ENCODE results near the gene P3H3.
"Not testable (repeated sequence)": the region's sequence is repeated elsewhere in the genome, so short reads cannot be mapped to it uniquely, and the experiment has no call there.

The P3H3 gene

DNA sequence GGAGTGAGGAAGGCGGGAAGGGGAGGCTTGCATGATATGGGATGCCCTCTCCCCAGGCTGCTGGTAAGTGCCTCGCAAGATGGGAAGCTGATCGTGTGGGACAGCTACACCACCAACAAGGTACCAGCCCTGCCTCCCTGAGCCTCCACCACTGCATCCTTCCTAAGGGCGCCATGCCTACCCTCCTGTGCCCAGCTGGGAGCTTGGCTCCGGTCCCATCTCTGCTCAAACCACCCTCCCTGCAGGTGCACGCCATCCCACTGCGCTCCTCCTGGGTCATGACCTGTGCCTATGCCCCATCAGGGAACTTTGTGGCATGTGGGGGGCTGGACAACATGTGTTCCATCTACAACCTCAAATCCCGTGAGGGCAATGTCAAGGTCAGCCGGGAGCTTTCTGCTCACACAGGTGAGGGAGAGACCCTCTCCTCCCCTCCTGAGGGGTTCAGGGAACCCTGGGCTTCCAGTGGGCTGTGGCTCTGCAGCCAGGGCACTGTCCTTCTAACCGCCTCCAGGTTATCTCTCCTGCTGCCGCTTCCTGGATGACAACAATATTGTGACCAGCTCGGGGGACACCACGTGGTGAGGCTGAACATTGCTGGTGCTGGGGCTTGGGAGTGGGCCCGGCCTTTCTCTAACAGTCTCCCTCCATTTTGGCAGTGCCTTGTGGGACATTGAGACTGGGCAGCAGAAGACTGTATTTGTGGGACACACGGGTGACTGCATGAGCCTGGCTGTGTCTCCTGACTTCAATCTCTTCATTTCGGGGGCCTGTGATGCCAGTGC, 15.1 kb downstream of the P3H3 start:
- DNase-seq (ENCODE audit: low read depth in 1 of 2, low spot score in 1 of 2), result no peak

DNA sequence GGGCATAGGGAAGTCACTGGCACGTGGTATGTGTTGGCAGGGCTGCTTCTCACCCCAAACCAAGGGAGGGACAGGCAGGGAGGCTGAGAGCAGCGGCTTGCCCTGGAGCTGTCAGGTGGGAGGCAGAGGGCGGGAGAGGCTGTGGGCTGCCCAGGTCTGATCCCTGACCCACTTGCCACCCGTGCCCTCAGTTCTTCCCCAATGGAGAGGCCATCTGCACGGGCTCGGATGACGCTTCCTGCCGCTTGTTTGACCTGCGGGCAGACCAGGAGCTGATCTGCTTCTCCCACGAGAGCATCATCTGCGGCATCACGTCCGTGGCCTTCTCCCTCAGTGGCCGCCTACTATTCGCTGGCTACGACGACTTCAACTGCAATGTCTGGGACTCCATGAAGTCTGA, 17.2 kb downstream of the P3H3 start:
- no peak for DNase-seq (ENCODE audit: low read depth in 1 of 2, low spot score in 1 of 2)

DNA sequence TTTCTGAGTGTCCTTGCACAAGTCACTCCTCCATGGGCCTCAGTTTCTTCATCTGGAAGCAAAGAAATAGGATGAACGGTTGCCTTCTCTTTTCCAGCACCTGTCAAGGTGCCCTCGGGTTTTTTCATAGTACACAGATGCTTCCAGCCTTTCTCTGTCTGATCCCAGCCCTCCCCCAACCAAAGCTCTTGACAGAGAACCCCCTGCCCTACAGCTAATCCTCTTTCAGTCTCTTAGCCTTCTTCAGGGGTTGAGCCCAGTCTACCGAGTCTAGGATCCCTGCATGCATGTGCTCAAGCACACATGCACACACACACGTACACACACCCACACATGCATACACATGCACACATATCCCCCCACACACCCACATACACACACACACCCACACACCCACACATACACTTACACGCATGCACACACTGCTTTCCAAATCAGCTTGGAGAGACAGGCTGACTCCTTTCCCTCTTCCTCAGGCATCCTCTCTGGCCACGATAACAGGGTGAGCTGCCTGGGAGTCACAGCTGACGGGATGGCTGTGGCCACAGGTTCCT, 18.2 kb downstream of the P3H3 start:
- DNase-seq (ENCODE audit: low read depth in 1 of 2, low spot score in 1 of 2), result no peak

DNA sequence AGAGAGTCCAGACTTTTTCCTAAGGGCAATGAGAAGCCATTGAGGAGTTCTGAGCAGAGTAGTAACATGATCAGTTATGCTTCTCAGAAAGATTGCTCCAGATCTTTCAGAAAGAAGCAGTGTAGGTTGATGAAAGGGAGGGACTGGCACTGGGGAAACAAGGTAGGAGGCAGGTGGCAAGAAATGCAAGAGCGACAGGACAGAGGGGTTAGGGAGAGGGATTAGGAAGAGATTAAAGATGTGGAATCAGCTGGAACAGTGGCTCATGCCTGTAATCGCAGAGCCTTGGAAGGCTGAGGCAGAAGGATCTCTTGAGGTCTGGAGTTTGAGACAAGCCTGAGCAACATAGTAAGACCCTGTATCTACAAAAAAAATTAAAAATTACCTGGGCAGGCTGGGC, 19.5 kb downstream of the P3H3 start:
- DNase-seq (ENCODE audit: low read depth in 1 of 2, low spot score in 1 of 2), result no peak

DNA sequence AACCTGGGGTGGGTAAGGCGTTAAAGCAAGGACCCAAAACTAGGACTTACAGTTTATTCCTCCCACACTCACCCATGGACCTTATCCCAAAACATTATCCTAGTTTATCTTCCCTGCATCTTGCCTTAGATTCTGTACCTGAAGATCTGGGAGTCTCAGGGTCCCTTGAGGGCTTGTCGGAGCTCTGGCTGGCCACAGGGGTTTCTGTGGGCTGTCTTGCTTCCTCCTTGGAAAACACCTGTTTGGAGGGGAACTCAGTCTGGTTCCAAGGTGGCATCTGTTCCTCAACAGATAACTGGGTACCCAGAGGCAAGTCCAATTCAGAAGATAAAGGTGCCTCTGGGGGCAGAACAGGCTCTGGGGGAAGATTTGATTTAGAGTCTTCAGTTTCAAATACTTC, 21.2 kb downstream of the P3H3 start:
- DNase-seq (ENCODE audit: low read depth in 1 of 2, low spot score in 1 of 2), result no peak

DNA sequence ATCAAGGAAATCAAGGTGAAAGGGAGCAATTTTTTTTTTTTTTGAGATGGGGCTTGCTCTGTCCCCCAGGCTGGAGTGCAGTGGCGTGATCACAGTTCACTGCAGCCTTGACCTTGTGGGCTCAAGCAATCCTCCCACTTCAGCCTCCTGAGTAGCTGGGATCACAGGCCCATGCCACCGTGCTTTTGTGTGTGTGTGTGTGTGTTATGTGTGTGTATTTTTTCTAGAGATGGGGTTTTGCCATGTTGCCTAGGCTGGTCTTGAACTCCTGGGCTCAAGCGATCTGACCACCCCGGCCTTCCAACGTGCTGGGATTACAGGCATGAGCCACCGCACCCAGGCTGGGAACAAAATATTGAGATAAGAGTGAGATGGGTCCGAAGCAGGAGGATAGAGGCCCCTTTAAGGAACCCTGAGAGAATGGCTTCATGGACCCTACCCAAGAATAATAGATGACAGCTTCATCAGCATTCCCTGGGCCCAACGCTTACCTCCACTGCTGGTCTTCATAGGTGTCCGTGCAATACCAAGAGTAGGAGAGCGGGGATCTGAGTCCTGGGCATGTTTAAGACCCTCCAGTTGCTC, 21.9 kb downstream of the P3H3 start:
- no peak for DNase-seq (ENCODE audit: low read depth in 1 of 2, low spot score in 1 of 2)

DNA sequence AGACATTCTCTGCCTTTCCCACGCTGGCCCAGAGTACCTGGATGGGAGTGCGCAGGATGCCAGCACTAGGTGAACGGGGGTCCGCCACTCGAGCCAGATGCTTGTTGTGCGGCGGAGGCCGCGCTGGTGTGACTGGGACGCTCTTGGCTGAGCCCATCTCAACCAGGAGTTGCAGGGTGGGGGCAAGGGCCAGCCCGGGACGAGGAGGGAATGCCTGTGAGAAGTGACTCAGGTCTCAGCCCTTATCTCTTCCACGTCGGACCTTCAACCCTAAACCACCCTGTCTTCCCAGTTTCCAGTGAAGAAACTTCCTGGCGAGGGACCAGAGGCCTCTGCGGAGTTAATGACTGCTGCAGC, 22.6 kb downstream of the P3H3 start:
- no peak for DNase-seq (ENCODE audit: low read depth in 1 of 2, low spot score in 1 of 2)

DNA sequence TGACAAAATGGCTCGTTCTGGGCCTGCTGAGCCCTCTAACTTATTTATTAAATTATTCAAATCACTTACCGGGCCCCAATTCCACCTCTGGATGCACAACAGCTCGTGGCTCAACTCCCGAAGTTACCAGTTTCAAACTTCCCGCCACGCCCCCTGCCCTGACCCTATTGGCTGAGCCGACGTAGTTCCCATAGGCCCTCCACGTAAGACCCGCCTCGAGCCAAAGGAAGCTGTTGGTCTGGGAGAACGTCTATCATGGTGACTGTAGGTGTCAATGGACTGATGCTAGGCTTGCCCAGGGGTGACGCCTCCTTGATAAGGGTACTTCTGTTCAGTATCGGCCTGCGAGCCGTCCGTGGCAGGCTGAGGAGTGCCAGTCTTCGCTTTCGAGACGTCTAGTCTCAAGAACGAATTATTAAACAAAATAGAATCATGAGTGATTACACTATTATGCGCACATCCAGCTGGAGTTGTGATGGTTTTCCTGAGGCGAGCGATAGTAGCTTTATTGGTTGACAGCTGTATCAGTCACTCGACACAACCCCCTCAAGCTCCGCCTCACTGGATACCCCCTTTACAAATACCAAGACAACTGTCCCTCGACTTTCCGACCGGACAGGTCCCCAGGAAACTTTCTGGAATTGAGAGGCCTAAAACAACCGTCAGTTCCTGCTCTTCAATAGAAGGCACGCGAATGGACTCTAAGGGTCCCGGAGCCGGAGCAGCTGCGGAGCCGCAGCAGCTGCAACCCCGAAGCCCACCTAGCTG, 23.1 kb downstream of the P3H3 start, which contains the start of gene CDCA3:
Gene CDCA3, minus strand, starts transcription at position 134 of the 768 bp plus-strand sequence. CDS start 334 bp downstream, outside the sequence.
- DNase-seq (ENCODE audit: low read depth in 1 of 2, low spot score in 1 of 2), result peak; percentile 76 to 90

DNA sequence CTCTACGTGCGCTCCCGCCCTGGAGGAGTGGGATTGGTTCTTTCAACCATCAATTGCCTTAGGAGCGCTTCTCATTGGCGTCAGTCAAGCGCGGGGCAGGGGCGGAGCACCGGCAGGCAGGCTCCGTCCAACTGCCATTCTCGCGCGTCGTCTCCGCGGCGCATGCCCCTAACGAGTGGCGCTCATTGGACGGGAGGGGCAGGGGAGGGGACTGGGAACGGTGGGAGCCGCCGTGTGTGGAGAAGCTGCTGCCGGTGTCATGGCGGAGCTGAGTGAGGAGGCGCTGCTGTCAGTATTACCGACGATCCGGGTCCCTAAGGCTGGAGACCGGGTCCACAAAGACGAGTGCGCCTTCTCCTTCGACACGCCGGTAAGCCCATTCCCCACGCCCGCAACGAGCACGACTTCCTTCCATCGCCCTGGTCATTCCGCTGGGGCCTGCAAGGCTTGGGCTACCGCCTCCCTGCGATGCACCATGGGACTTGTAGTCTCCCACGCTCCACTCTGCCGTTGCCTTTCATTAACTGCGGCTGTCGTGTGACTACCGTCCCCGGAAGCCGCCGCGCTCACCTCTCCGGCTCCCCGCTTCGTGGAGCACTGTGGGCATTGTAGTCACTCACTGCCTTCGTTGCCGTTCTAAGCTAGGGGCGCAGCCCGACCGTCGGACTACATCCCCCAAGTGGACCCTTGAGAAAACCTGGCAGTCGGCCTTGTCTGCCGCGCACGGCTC, 23.9 kb downstream of the P3H3 start, which contains the start of gene USP5:
Gene USP5, plus strand, starts transcription at position 230 of the 730 bp plus-strand sequence. Its CDS starts 30 bp downstream, at position 260.
- peak; percentile 86 to 98 for DNase-seq (ENCODE audit: low read depth in 1 of 2, low spot score in 1 of 2)

DNA sequence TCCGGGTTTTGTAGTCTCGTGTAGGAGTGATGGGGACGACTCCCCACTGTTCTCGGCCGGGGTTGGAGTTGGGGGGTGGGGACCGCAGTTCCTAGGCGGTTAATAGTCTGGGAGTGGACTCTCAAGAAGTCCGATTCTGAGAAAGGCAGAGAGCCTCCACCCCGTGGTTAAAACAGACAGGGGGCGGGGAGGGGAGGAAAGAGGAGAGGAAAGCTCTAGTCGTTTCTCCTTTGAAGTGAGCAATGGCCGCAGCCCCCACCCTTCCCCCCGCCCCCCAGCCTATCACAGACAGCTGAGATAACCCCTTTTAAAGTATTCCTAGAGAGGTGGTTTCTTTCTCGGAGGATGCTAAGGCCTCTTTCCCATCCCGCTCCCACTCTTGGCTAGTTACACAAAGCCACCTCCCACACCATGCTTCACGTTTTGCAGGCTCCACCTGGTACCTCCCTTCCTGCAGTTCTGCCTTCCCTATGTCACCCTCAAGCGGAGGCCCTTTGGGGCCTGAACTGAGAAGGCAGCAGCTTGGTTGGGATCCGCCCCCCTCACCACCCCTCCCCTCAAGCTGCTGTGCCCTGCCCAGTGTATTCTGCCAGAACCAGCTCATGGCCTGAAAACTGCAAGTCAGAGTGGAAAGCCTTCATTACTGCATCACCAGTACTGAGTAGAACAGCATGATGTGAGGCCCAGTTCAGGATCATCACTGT, 24.6 kb downstream of the P3H3 start:
- peak; percentile 54 to 72 for DNase-seq (ENCODE audit: low read depth in 1 of 2, low spot score in 1 of 2)

DNA sequence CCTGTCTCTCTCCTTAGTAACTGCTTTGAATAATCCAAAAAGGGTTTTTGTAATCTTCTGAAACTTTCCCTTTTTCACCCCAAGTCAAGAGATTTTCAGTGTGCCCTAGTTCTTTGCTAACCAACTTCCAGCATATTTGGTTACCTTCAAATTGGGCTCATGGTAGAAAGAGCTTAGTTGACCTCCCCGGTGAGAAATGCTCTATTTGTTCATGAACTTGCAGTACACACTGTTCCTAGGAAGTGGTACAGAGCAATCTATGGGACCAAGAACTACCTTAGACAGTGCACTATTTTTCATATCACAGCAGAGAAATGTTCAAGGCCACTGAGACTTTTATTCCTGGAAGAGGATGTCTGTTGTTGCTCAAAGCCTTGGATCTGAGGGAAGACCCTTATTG, 25.4 kb downstream of the P3H3 start:
- no peak for DNase-seq (ENCODE audit: low read depth in 1 of 2, low spot score in 1 of 2)

DNA sequence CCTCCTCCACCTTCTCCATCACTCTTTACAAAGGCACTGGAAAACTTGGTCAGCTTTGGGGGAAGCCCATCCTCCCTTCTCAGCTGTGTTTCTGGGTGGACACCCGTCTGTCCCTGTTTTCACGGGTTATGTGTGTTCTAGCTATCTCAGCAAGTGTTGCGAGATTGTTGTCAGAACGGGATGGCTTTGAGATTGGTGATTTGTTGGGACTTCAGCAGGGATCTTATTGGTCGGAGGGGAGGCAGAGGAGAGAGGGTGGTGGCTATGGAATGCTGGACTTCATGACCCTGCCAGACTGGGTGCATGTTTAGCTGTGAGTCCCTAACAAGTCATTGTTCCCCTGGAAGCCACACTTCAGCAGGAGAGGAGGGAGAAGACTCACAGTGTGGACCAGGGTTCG, 25.8 kb downstream of the P3H3 start:
- no peak for DNase-seq (ENCODE audit: low read depth in 1 of 2, low spot score in 1 of 2)

DNA sequence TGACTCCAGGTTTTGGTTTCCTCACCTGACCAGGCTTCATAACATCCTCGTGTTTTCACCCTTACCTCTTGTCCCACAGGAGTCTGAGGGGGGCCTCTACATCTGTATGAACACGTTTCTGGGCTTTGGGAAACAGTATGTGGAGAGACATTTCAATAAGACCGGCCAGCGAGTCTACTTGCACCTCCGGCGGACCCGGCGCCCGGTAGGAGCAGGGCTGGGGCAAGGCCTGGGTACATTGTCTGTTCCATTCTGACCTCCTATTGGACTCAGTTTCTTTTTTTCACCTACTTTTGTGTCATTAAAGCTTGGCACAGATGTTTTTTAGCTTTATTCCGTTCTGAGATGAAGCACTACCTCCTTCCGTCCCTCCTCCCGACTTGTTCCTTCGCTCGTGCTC, 27.1 kb downstream of the P3H3 start:
- no peak for DNase-seq (ENCODE audit: low read depth in 1 of 2, low spot score in 1 of 2)

DNA sequence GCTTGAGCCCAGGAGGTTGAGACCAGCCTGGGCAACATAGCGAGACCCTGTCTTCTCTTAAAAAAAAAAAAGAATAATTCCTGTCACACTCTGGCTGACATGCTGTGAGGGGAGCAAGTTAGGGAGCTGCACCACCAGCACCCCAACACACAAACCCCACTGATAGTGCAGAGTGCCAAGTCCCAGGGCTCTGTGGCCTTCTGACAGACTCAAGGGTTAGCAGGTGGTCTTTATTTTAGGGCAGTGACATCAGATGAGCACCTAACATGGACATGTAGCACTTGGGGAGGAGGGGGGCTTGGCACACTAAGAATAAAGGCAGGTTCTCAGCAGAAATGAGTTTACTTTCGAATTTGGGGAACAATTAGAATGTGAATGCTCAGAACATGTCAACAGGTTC, 30.6 kb downstream of the P3H3 start:
- DNase-seq (ENCODE audit: low read depth in 1 of 2, low spot score in 1 of 2), result no peak

DNA sequence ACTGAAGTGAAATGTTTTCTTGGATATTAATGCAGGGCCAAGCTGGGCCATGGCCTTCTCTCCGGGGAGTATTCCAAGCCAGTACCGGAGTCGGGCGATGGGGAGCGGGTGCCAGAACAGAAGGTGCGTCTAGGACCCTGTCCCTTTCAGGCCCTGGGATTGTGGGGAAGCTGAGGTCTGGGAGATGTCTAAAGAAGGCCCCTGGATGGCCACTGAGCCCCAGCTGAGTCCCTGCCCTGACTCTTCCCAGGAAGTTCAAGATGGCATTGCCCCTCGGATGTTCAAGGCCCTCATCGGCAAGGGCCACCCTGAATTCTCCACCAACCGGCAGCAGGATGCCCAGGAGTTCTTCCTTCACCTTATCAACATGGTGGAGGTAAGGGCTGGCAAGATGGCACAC, 31.9 kb downstream of the P3H3 start:
- DNase-seq (ENCODE audit: low read depth in 1 of 2, low spot score in 1 of 2), result no peak

DNA sequence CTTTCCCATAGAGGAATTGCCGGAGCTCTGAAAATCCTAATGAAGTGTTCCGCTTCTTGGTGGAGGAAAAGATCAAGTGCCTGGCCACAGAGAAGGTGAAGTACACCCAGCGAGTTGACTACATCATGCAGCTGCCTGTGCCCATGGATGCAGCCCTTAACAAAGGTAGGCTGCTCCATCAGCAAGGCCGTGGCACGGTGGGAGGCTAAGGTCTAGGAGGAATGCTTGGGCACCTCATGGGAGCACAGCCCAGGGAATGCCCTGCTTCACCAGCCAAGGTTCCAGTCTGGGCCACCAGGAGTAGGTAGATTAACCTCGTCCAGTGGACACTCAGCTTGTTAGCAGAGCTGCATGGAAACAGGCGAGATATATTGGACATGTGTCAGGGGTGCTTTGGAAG, 32.7 kb downstream of the P3H3 start:
- DNase-seq (ENCODE audit: low read depth in 1 of 2, low spot score in 1 of 2), result no peak

DNA sequence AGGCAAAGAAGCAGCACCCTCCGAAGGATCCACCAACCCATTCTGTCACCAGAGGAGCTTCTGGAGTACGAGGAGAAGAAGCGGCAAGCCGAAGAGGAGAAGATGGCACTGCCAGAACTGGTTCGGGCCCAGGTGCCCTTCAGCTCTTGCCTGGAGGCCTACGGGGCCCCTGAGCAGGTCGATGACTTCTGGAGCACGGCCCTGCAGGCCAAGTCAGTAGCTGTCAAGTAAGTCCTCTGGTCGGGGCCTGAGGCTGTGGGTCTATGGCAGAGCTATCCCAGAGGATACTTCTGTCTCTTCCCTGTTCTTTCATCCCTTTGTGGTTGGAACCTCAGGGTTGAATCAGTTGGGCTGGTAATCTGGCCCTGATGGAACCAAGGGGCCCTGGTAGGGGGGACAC, 33.2 kb downstream of the P3H3 start:
- DNase-seq (ENCODE audit: low read depth in 1 of 2, low spot score in 1 of 2), result no peak

DNA sequence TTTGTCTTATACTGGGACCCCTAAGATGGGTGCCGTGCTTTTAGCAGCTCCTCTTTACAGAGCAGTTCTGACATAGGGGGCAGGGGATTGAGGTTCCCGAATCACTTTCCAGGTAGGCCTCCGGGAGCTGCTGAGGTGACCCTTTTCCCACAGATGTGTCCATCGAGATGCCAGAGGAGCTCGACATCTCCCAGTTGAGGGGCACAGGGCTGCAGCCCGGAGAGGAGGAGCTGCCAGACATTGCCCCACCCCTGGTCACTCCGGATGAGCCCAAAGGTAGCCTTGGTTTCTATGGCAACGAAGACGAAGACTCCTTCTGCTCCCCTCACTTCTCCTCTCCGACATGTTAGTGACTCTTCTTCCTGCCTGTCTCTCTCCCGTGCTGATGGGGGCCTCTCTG, 34.8 kb downstream of the P3H3 start:
- DNase-seq (ENCODE audit: low read depth in 1 of 2, low spot score in 1 of 2), result no peak

DNA sequence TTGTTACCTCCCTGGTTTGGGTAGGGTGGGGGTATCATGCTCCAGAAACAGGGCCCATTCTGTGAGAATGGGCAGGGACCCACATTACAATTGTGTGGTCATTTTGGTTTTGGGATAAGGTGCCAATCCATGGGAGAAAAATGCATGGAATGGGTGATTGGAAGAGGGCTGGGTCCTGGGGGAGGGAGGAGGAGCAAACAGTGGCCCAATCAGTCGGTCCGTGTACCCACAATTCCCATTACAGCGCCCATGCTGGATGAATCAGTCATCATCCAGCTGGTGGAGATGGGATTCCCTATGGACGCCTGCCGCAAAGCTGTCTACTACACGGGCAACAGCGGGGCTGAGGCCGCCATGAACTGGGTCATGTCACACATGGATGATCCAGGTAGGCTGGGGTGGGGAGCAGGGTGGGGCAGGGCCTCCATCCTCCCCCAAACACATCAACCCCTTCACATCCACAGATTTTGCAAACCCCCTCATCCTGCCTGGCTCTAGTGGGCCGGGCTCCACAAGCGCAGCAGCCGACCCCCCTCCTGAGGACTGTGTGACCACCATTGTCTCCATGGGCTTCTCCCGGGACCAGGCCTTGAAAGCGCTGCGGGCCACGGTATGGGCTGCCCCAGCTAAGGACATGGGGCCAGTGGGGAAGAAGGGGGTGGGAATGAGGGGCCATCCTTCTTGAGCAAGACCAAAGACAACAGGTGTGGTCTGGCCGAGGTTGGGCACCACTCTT, 35.5 kb downstream of the P3H3 start:
- DNase-seq (ENCODE audit: low read depth in 1 of 2, low spot score in 1 of 2), result no peak

DNA sequence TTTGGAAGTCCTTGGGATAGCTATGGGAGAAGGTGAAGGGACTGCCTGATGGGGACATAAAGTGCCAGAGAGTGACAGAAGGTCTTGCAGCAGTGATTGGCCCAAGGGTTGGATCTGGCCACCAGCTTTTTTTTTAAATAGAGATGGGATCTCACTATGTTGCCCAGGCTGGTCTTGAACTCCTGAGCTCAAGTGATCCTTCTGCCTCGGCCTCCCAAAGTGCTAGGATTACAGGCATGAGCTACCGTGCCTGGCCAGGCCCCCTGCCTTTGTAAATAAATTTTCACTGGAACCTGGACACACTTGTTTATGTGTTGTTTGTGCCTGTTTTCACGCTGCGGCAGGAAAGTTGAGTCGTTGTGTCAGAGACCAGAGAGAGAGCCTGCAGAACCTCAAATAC, 37.1 kb downstream of the P3H3 start:
- not testable (repeated sequence) for DNase-seq (ENCODE audit: low read depth in 1 of 2, low spot score in 1 of 2)

Measured in activated CD4-positive, alpha-beta T cell treated with anti-CD3 and anti-CD28 coated beads, Interleukin-2, amount 50 U/mL, for 24 hours (primary cell).